Measurements from ENCODE around the gene COL1A1. TPM values are rescaled to one million over a fixed set of nuclear protein-coding genes. Genes with fewer than 3 reads are reported as not detected.
A peak's percentile ranks its signal among the peaks of the same experiment; 100 is the strongest.

COL1A1 gene
- total RNA-seq, 1 experiment from 2014 or later = 5.5 TPM

DNA sequence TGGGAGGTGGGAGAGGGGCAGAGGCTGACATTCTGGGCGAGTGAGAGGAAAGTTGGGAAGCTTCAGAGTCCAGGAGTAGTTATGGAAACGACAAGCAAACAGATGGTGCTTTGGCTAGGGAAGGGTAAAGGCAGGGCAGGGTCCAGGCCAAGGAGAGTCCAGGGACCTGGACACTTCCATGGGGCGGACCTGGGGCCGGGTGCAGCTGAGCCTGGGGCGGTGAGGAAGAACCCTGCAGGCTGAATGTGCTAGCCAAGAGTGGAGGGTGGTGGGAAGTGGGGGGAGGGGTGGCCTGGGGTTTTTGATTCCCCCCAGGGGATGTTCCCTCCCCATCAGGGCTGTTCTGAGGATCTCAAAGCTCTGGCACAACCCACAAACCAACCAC lies 53.6 kb downstream of the COL1A1 start:
- BruUV-seq (replicated peaks) = no TSS peak
- TF ChIP-seq CTCF (IDR thresholded peaks at IDR 0.05; ENCODE audit: unreplicated experiment) = no peak
- H3K36me3 Mint-ChIP-seq (ENCODE audit: insufficient read depth, unreplicated experiment) = peaks cover 74% of the 10 kb centered on the region
- H3K27ac Mint-ChIP-seq (ENCODE audit: unreplicated experiment) = peak overlapping the region; percentile 77
- intact Hi-C loops (cut with micrococcal nuclease; ENCODE audit: unreplicated experiment) = no loop called here
- peak overlapping the region; percentile 83 for H3K4me3 Mint-ChIP-seq (ENCODE audit: low read depth, unreplicated experiment)
- CTCF ChIA-PET = interaction anchor here (0.6 to 1.0 kb wide), 3 partner anchors 11 to 88 kb away, joined by 3 to 7 read pairs (median 3); no protein-coding TSS in a partner anchor
- H3K9me3 Mint-ChIP-seq (ENCODE audit: low read depth, unreplicated experiment) = no peaks in the 10 kb centered on the region
- DNase-seq = no peak
- H3K4me1 Mint-ChIP-seq (ENCODE audit: low read depth, unreplicated experiment) = peaks cover 49% of the 10 kb centered on the region
- H3K27me3 Mint-ChIP-seq (ENCODE audit: unreplicated experiment) = no peaks in the 10 kb centered on the region

DNA sequence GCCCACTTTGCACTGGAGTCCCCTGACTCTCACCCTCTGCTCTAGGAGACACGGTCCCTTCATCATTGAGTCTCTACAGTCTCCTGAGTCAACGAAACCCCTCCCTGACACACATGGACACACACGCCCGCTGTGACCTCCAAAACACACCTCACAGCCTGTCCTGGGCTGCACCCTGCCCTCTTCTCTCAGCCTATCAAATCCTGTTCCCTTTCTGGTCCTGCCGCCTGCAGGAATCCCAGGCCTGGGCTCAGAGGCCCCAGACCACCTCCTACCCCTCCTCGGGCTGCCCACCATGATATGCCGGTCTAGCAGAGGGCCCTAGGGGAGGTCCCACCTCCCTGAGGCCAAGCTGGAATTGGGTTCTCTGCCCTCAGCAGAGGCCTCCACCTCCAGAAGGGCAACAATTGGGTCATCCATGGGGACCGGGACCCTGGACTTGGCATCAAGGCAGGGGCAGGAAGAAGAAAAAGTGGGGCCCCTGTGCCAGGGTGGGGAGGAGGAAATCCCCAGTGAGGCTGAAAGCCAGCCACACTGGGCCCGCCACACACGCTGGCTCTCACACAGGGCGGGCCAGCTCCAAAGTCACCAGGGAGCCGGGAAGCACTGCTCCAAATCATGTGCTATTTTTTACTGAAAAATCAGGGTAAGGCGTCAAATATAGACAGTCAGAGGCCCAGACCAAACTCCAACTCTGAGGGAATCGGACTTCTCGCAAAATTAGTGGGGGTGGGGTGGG lies 54.3 kb downstream of the COL1A1 start:
- peaks cover 75% of the 10 kb centered on the region for H3K36me3 Mint-ChIP-seq (ENCODE audit: insufficient read depth, unreplicated experiment)
- no peaks in the 10 kb centered on the region for H3K27me3 Mint-ChIP-seq (ENCODE audit: unreplicated experiment)
- no peaks in the 10 kb centered on the region for H3K9me3 Mint-ChIP-seq (ENCODE audit: low read depth, unreplicated experiment)
- H3K27ac Mint-ChIP-seq (ENCODE audit: unreplicated experiment) = peak overlapping the region; percentile 77
- peaks cover 43% of the 10 kb centered on the region for H3K4me1 Mint-ChIP-seq (ENCODE audit: low read depth, unreplicated experiment)
- H3K4me3 Mint-ChIP-seq (ENCODE audit: low read depth, unreplicated experiment) = peak overlapping the region; percentile 83
- no peak for TF ChIP-seq CTCF (IDR thresholded peaks at IDR 0.05; ENCODE audit: unreplicated experiment)
- no peak for DNase-seq
- no TSS peak for BruUV-seq (replicated peaks)
- CTCF ChIA-PET = interaction anchor here (0.6 to 1.1 kb wide), 3 partner anchors 15 to 53 kb away, joined by 3 to 5 read pairs (median 3); no protein-coding TSS in a partner anchor
- intact Hi-C loops (cut with micrococcal nuclease; ENCODE audit: unreplicated experiment) = no loop called here

GRCh38 chr17:50146230-50146926 lies 55.1 kb downstream of the COL1A1 start:
- H3K4me3 Mint-ChIP-seq (ENCODE audit: low read depth, unreplicated experiment) = peak overlapping the region; percentile 83
- CTCF ChIA-PET = interaction anchor here (1.0 to 1.1 kb wide), 2 partner anchors 15 to 52 kb away, joined by 3 to 5 read pairs; no protein-coding TSS in a partner anchor
- no peak overlapping the region for H3K27ac Mint-ChIP-seq (ENCODE audit: unreplicated experiment)
- H3K9me3 Mint-ChIP-seq (ENCODE audit: low read depth, unreplicated experiment) = no peaks in the 10 kb centered on the region
- peaks cover 37% of the 10 kb centered on the region for H3K4me1 Mint-ChIP-seq (ENCODE audit: low read depth, unreplicated experiment)
- peaks cover 75% of the 10 kb centered on the region for H3K36me3 Mint-ChIP-seq (ENCODE audit: insufficient read depth, unreplicated experiment)
- no peaks in the 10 kb centered on the region for H3K27me3 Mint-ChIP-seq (ENCODE audit: unreplicated experiment)
- TF ChIP-seq CTCF (IDR thresholded peaks at IDR 0.05; ENCODE audit: unreplicated experiment) = no peak
- DNase-seq = no peak
- intact Hi-C loops (cut with micrococcal nuclease; ENCODE audit: unreplicated experiment) = no loop called here
- no TSS peak for BruUV-seq (replicated peaks)

DNA sequence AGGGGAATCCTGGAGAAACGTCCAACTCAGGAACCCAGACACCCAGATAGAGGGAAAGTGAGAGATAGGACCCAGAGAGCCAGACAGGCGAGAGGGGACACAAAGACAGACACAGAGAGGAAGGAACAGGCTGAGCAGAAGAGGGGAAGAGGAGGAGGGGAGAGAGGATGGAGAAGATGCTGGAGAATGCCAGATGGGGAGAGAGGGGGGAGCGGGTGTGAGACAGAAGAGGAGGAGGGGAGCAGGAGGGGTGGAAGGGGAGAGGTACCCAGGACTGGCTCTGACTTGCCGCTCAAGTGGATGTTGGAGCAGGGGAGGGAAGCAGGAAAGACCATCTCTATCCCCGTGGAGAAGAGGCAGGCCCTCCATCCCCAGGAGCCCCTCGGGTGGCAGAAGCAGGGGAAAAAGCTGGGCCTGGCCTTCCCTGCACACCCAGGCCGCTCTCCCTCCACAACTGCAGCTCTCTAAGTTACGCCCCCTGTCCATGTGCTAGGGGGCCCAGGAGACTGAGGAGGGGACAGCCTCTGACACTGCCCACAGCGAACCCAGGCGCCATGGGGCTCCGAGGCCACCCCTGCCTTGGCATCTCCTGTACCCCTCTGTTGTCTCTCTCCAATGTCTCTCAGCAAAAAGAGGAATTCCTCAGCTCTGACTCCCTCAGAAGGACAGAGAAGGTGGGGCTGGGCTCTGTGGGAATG lies 55.8 kb downstream of the COL1A1 start:
- H3K27ac Mint-ChIP-seq (ENCODE audit: unreplicated experiment) = no peak overlapping the region
- no peak for DNase-seq
- no peak overlapping the region for H3K4me3 Mint-ChIP-seq (ENCODE audit: low read depth, unreplicated experiment)
- TF ChIP-seq CTCF (IDR thresholded peaks at IDR 0.05; ENCODE audit: unreplicated experiment) = no peak
- H3K36me3 Mint-ChIP-seq (ENCODE audit: insufficient read depth, unreplicated experiment) = peaks cover 75% of the 10 kb centered on the region
- no peaks in the 10 kb centered on the region for H3K27me3 Mint-ChIP-seq (ENCODE audit: unreplicated experiment)
- no peaks in the 10 kb centered on the region for H3K9me3 Mint-ChIP-seq (ENCODE audit: low read depth, unreplicated experiment)
- no TSS peak for BruUV-seq (replicated peaks)
- intact Hi-C loops (cut with micrococcal nuclease; ENCODE audit: unreplicated experiment) = no loop called here
- peaks cover 37% of the 10 kb centered on the region for H3K4me1 Mint-ChIP-seq (ENCODE audit: low read depth, unreplicated experiment)
- CTCF ChIA-PET = interaction anchor here (0.6 to 1.1 kb wide), 2 partner anchors 14 to 123 kb away, joined by 3 to 4 read pairs; no protein-coding TSS in a partner anchor
